Thyroid gland (tissue), 4 donors: ENCODE measurements around the gene RIBC2.

Source experiments
- POLR2A ChIP-seq, 2 donors: fragments of 450-650 bp; IDR thresholded peaks; one replicate each; pipeline ENCODE4 v1.6.1; 2017; ENCODE audit warnings: antibody characterized with exemption in 2 of 2, mild to moderate bottlenecking in 2 of 2, moderate library complexity in 1 of 2
- TF ChIP-seq, protein P1 (sequence below), 6 experiments: fragments of 200-600 bp in 3 of 6; fragments of 450-650 bp in 3 of 6; sonication (generic) in 3 of 6; IDR thresholded peaks; one replicate each; pipeline ENCODE4 v1.5.1; 2016 to 2019; ENCODE audit warnings: antibody characterized with exemption in 6 of 6, mild to moderate bottlenecking in 2 of 6, inconsistent platforms in 1 of 6, moderate library complexity in 1 of 6

DNA sequence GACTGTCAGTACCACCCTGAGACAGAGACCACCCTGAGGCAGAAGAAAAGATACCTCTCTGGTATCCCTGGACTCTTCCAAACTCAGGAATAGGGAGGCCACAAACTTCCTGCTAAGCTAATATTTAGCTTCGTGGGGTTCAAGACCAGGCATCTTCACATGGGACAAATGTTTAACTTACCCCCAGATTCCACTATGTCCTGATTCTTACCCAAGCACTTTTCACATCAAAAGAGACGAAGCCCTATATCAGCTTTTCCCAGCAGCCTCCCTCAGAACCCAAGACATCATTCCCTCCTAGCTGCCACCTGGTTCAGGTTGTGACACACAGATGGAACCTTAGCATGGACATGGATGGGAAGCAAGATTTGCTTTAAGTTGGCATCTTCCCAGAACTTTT, 32.1 kb upstream of the RIBC2 start:
- TF ChIP-seq, protein P1, sequence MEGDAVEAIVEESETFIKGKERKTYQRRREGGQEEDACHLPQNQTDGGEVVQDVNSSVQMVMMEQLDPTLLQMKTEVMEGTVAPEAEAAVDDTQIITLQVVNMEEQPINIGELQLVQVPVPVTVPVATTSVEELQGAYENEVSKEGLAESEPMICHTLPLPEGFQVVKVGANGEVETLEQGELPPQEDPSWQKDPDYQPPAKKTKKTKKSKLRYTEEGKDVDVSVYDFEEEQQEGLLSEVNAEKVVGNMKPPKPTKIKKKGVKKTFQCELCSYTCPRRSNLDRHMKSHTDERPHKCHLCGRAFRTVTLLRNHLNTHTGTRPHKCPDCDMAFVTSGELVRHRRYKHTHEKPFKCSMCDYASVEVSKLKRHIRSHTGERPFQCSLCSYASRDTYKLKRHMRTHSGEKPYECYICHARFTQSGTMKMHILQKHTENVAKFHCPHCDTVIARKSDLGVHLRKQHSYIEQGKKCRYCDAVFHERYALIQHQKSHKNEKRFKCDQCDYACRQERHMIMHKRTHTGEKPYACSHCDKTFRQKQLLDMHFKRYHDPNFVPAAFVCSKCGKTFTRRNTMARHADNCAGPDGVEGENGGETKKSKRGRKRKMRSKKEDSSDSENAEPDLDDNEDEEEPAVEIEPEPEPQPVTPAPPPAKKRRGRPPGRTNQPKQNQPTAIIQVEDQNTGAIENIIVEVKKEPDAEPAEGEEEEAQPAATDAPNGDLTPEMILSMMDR (IDR thresholded peaks at IDR 0.05) = no peak
- no peak for TF ChIP-seq POLR2A (IDR thresholded peaks at IDR 0.05)
